A673 (cell line): ENCODE results near the gene RSKR. TPM values are rescaled to one million over a fixed set of nuclear protein-coding genes. Genes with fewer than 3 reads are reported as not detected.
"Not testable (repeated sequence)": the region's sequence is repeated elsewhere in the genome, so short reads cannot be mapped to it uniquely, and the experiment has no call there.

Experiments
- BruUV-seq: library from RNA; stranded (reverse); fragments of 400-500 nt; replicated peaks from 2 replicates; lab custom pipeline; 2021; lab: Mats Ljungman, UMichigan
- CTCF ChIA-PET: fragments of 300-600 bp; sonication (Branson Sonifier 250); formaldehyde crosslinking; loops from one replicate; lab custom pipeline; 2022; ENCODE audit warnings: antibody characterized with exemption; lab: Charles Lee
- POLR2A ChIA-PET: fragments of 300-600 bp; sonication (Branson Sonifier 250); formaldehyde crosslinking; loops from one replicate; lab custom pipeline; 2022; ENCODE audit warnings: antibody characterized with exemption; ENCODE audit not compliant: low non-redundant PET; lab: Charles Lee
- DNase-seq: peaks from one replicate; pipeline ENCODE4 v3.0.0-alpha.2; 2015; ENCODE audit warnings: low spot score
- H3K27ac ChIP-seq: fragments of 200-600 bp; sonication (generic); 2 replicates; pipeline ENCODE4 v1.5.1; 2016; ENCODE audit warnings: mixed run types, low read depth, mild to moderate bottlenecking, mixed read lengths, antibody characterized with exemption, low read length; ENCODE audit not compliant: poor library complexity, severe bottlenecking
- H3K27me3 ChIP-seq: fragments of 200-600 bp; sonication (generic); replicated peaks from 2 replicates; pipeline ENCODE4 v1.6.1; 2017; ENCODE audit warnings: mixed run types, low read depth, mild to moderate bottlenecking, mixed read lengths, antibody characterized with exemption, low read length; ENCODE audit not compliant: insufficient read depth, poor library complexity
- H3K36me3 ChIP-seq: fragments of 200-600 bp; sonication (generic); 2 replicates; pipeline ENCODE4 v1.6.1; 2016; ENCODE audit warnings: mixed run types, mild to moderate bottlenecking, mixed read lengths, antibody characterized with exemption, low read length; ENCODE audit not compliant: insufficient read depth, poor library complexity, severe bottlenecking
- H3K4me1 ChIP-seq: fragments of 200-600 bp; sonication (generic); 2 replicates; pipeline ENCODE4 v1.6.1; 2017; ENCODE audit warnings: mixed run types, mild to moderate bottlenecking, mixed read lengths, antibody characterized with exemption, low read length; ENCODE audit not compliant: insufficient read depth, poor library complexity, severe bottlenecking
- H3K4me3 ChIP-seq: fragments of 200-600 bp; sonication (generic); 2 replicates; pipeline ENCODE4 v1.5.1; 2016; ENCODE audit warnings: low read depth, mixed run types, mild to moderate bottlenecking, mixed read lengths, low read length; ENCODE audit not compliant: poor library complexity, severe bottlenecking
- H3K9me3 ChIP-seq: fragments of 200-600 bp; sonication (generic); 2 replicates; pipeline ENCODE4 v1.6.1; 2016; ENCODE audit warnings: mixed run types, low read depth, mild to moderate bottlenecking, mixed read lengths, antibody characterized with exemption, low read length; ENCODE audit not compliant: poor library complexity, severe bottlenecking
- CTCF ChIP-seq: fragments of 300-800, 200-600 bp; sonication (generic); conservative IDR thresholded peaks from 2 replicates; pipeline ENCODE4 v1.5.1; 2017; ENCODE audit warnings: low read depth, mild to moderate bottlenecking, antibody characterized with exemption, low read length, moderate library complexity, mixed read lengths
- EZH2 ChIP-seq: fragments of 200-600 bp; sonication (generic); IDR thresholded peaks from 2 replicates; pipeline ENCODE4 v1.6.1; 2017; ENCODE audit warnings: borderline replicate concordance, low read depth, mild to moderate bottlenecking, mixed read lengths, antibody characterized with exemption, low read length; ENCODE audit not compliant: poor library complexity, severe bottlenecking
- intact Hi-C: fragments of 100-400 bp; cut with micrococcal nuclease; formaldehyde crosslinking; loops from one replicate; pipeline ENCODE4 v1.10.0; 2022; ENCODE audit not compliant: unreplicated experiment
- total RNA-seq: library from RNA; stranded (reverse); gene quantifications from 2 replicates; pipeline ENCODE4 v1.2.3, GENCODE V29; 2021

The RSKR gene
- total RNA-seq, 1 experiment from 2014 or later = 36.8 TPM

DNA sequence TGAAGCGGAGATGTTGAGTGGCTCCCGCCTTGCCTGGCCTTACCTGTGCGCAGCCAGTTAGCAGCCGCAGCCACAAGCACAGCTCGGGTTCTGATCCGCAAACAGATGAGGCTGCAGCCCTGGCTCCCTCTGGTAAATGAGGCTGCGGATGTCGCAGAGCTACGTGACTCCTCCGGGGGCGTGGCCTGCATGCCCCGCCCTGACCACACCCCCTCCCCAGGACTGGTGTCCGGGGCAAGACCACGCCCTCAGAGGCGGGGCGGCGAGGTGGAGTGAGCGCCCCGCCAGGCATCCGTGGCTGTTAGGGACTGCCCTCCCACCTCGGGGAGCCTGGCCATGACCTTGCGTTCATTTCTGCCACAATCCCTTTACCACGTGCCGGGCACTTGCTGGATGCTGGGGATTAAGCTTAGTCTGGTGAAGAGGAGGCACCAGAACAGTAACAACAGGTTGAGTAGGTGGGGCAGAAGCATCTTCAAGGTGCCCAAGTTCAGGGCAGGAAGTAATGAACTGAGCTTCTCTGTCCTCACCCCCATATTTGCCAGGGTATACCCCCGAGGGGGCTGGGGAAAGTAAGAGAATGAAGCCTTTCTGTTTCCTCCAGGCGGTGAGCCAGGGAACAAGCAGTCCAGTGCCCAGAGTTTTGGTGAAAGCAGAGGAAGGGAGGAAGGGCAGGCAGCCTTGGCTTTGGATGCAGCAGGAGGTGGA, 37.1 kb downstream of the RSKR start, which contains the start of gene ALDOC:
ALDOC (minus strand) TSS at position 138 of the 708 bp plus-strand sequence. CDS start 1,363 bp downstream, outside the sequence.
- POLR2A ChIA-PET = interaction anchor here (0.6 kb wide), 1 partner anchor 456 kb away, joined by 3 read pairs; no protein-coding TSS in a partner anchor
- no peaks in the 10 kb centered on the region for H3K27me3 ChIP-seq
- peak within 1 kb of the TSS; percentile 29 for H3K4me3 ChIP-seq
- DNase-seq = peak; percentile 96
- no peaks in the 10 kb centered on the region for H3K9me3 ChIP-seq
- H3K4me1 ChIP-seq = peaks cover 12% of the 10 kb centered on the region
- no TSS peak for BruUV-seq
- peaks cover 46% of the 10 kb centered on the region for H3K36me3 ChIP-seq
- peak within 1 kb of the TSS; percentile 1 for H3K27ac ChIP-seq
- intact Hi-C loops = loop anchor here (5.0 kb wide), 1 partner anchor 45 kb away; no protein-coding TSS in a partner anchor
- CTCF ChIA-PET = no interaction called here
- TF ChIP-seq EZH2 (no peak), CTCF (no peak)

DNA sequence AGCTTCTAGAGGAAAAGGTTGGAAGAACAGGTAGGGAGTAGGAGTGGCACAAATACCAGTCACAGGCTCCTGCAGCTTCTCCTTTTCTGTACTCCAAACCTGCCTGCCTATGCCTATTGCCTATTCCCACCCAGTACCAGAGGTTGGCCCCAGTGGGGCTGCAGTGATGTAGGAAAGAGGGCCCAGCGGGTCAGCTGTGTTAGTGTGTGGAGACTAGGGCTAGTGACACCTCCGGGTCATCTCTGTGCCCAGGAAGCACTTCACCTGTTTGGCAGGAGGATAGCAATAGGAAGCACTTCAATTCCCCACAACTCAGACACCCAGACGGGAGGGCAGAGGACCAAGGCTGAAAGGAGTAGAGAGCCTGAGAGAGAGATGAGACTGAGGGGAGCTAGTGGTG, 38.0 kb downstream of the RSKR start:
- peaks cover 43% of the 10 kb centered on the region for H3K36me3 ChIP-seq
- peak overlapping the region; percentile 23 for H3K4me3 ChIP-seq
- CTCF ChIA-PET, DNase-seq, H3K27ac ChIP-seq, BruUV-seq, H3K9me3 ChIP-seq, H3K27me3 ChIP-seq, POLR2A ChIA-PET: not testable (repeated sequence)
- intact Hi-C loops = loop anchor here (5.0 kb wide), 1 partner anchor 46 kb away; no protein-coding TSS in a partner anchor
- H3K4me1 ChIP-seq = peaks cover 13% of the 10 kb centered on the region

- Histone ChIP-seq H3K27ac (no peak overlapping the region), H3K27me3 (no peaks in the 10 kb centered on the region), H3K36me3 (peaks cover 35% of the 10 kb centered on the region), H3K4me1 (peaks cover 16% of the 10 kb centered on the region), H3K4me3 (no peak overlapping the region), H3K9me3 (no peaks in the 10 kb centered on the region)
- intact Hi-C loops = loop anchor here (5.0 kb wide), 1 partner anchor 47 kb away; no protein-coding TSS in a partner anchor
- POLR2A ChIA-PET = no interaction called here
- no peak for TF ChIP-seq CTCF
- TF ChIP-seq EZH2 = no peak
- no TSS peak for BruUV-seq
- DNase-seq = no peak
- CTCF ChIA-PET = no interaction called here
These were observed 38.7 kb downstream of the RSKR start for GRCh38 chr17:28575126-28575795.
